ENCODE data around the gene PLK2. TPM values are rescaled to one million over a fixed set of nuclear protein-coding genes. Genes with fewer than 3 reads are reported as not detected.

Gene PLK2
- total and polyA plus RNA-seq, 10 donors: 23.2 to 519 (median 296) TPM

GRCh38 chr5:58439094-58439644 lies 20.7 kb downstream of the PLK2 start:
- intact Hi-C loops (cut with DNase I; ENCODE audit: low total_unique reads): no loop called here
- Histone ChIP-seq H3K9me3 (peaks cover 0 to 11% (median 0%) of the 10 kb centered on the region in 8 donors), H3K4me1 (no peaks in the 10 kb centered on the region), H3K27me3 (replicated peaks in 1 of 7) (no peaks in the 10 kb centered on the region), H3K36me3 (no peaks in the 10 kb centered on the region), H3K27ac (no peak overlapping the region), H3K4me3 (no peak overlapping the region)
- 88 to 96% (median 95%) methylated on average over 5 of the region's 5 CpGs for WGBS, 5 donors
- no peak for DNase-seq
- TF ChIP-seq CTCF (IDR thresholded peaks at IDR 0.05 in 8 of 11, conservative IDR thresholded peaks at IDR 0.05 in 3 of 11): no peak
- TF ChIP-seq POLR2A (IDR thresholded peaks at IDR 0.05): no peak
- no peak for TF ChIP-seq POLR2AphosphoS5 (IDR thresholded peaks at IDR 0.05)

GRCh38 chr5:58437661-58438060 lies 22.2 kb downstream of the PLK2 start:
- intact Hi-C loops (cut with DNase I; ENCODE audit: low total_unique reads): no loop called here
- no peak overlapping the region for H3K27ac ChIP-seq
- no peak for DNase-seq

GRCh38 chr5:58431832-58432231 lies 28.1 kb downstream of the PLK2 start:
- no peak for DNase-seq
- no peak for TF ChIP-seq POLR2AphosphoS5 (IDR thresholded peaks at IDR 0.05)
- no peak for TF ChIP-seq POLR2A (IDR thresholded peaks at IDR 0.05)
- TF ChIP-seq CTCF (IDR thresholded peaks at IDR 0.05 in 8 of 11, conservative IDR thresholded peaks at IDR 0.05 in 3 of 11): no peak
- H3K27ac ChIP-seq: no peak overlapping the region
- 82 to 92% (median 88%) methylated on average over 2 of the region's 2 CpGs for WGBS, 5 donors
- no peaks in the 10 kb centered on the region for H3K36me3 ChIP-seq
- no peaks in the 10 kb centered on the region for H3K27me3 ChIP-seq (replicated peaks in 1 of 7)
- H3K4me1 ChIP-seq: no peaks in the 10 kb centered on the region
- no peaks in the 10 kb centered on the region for H3K9me3 ChIP-seq
- no peak overlapping the region for H3K4me3 ChIP-seq
- intact Hi-C loops (cut with DNase I; ENCODE audit: low total_unique reads): no loop called here

More at GRCh38 chr5:58437661-58438060, 22.2 kb downstream of the PLK2 start:
- Histone ChIP-seq H3K36me3 (no peaks in the 10 kb centered on the region), H3K4me1 (no peaks in the 10 kb centered on the region), H3K9me3 (peaks cover 0 to under 1% (median 0%) of the 10 kb centered on the region in 8 donors), H3K4me3 (no peak overlapping the region), H3K27me3 (replicated peaks in 1 of 7) (no peaks in the 10 kb centered on the region)
- WGBS, 5 donors: 93 to 98% (median 96%) methylated on average over 3 of the region's 3 CpGs
- TF ChIP-seq CTCF (IDR thresholded peaks at IDR 0.05 in 8 of 11, conservative IDR thresholded peaks at IDR 0.05 in 3 of 11): no peak
- no peak for TF ChIP-seq POLR2AphosphoS5 (IDR thresholded peaks at IDR 0.05)
- no peak for TF ChIP-seq POLR2A (IDR thresholded peaks at IDR 0.05)

- Histone ChIP-seq H3K4me1 (no peaks in the 10 kb centered on the region), H3K9me3 (no peaks in the 10 kb centered on the region), H3K36me3 (no peaks in the 10 kb centered on the region), H3K27ac (no peak overlapping the region), H3K27me3 (replicated peaks in 1 of 7) (no peaks in the 10 kb centered on the region), H3K4me3 (no peak overlapping the region)
- WGBS, 5 donors: 56 to 84% (median 64%) methylated on average over 1 of the region's 1 CpG
- TF ChIP-seq CTCF (IDR thresholded peaks at IDR 0.05 in 8 of 11, conservative IDR thresholded peaks at IDR 0.05 in 3 of 11): no peak
- intact Hi-C loops (cut with DNase I; ENCODE audit: low total_unique reads): no loop called here
- DNase-seq: no peak
These were observed 47.0 kb downstream of the PLK2 start for GRCh38 chr5:58412932-58413331.

Data from spleen (tissue), 11 donors.